Kidney (tissue), 14 donors: Measurements from ENCODE around the gene UBAC2. TPM values are rescaled to one million over a fixed set of nuclear protein-coding genes. Genes with fewer than 3 reads are reported as not detected.

Source experiments
- DNase-seq, 5 donors: peaks; one replicate each; pipeline ENCODE4 v3.0.0-alpha.2; 2013 to 2020
- FAIRE-seq: peaks from 2 replicates; lab custom pipeline; 2012; peaks lifted over from hg19 to GRCh38; lab: Jason Lieb, UNC
- H3K27ac ChIP-seq, 2 donors: one replicate each; pipeline ENCODE4 v1.7.0; 2013; ENCODE audit warnings: low read depth in 2 of 2, low read length in 2 of 2, inconsistent platforms in 1 of 2
- H3K27me3 ChIP-seq: one replicate; pipeline ENCODE4 v1.7.1; 2013; ENCODE audit warnings: low read length, inconsistent platforms; ENCODE audit not compliant: control insufficient read depth, insufficient read depth
- H3K36me3 ChIP-seq, 3 donors: one replicate each; pipeline versions ENCODE4 v1.7.0 to v1.7.1; 2013; ENCODE audit warnings: low read length in 3 of 3, control low read depth in 1 of 3, inconsistent platforms in 1 of 3; ENCODE audit not compliant: insufficient read depth in 3 of 3, control insufficient read depth in 2 of 3
- H3K4me1 ChIP-seq, 3 donors: one replicate each; pipeline versions ENCODE4 v1.7.0 to v1.7.1; 2013; ENCODE audit warnings: low read length in 3 of 3, inconsistent platforms in 1 of 3, low read depth in 1 of 3; ENCODE audit not compliant: control insufficient read depth in 2 of 3, insufficient read depth in 2 of 3
- H3K4me3 ChIP-seq, 3 donors: one replicate each; pipeline versions ENCODE4 v1.7.0 to v1.8.1; 2013; ENCODE audit warnings: low read length in 3 of 3, control low read depth in 1 of 3, inconsistent platforms in 1 of 3
- H3K9ac ChIP-seq, 3 donors: one replicate each; pipeline versions ENCODE4 v1.7.0 to v1.7.1; 2013; ENCODE audit warnings: low read length in 3 of 3, control low read depth in 1 of 3, inconsistent platforms in 1 of 3
- H3K9me3 ChIP-seq, 3 donors: one replicate each; pipeline versions ENCODE4 v1.7.0 to v1.7.1; 2013; ENCODE audit warnings: low read length in 3 of 3, control low read depth in 1 of 3, inconsistent platforms in 1 of 3; ENCODE audit not compliant: control insufficient read depth in 2 of 3, insufficient read depth in 1 of 3
- CTCF ChIP-seq: IDR thresholded peaks from 3 replicates; pipeline ENCODE4 v1.5.1; 2012; ENCODE audit warnings: mild to moderate bottlenecking, moderate library complexity, borderline replicate concordance; ENCODE audit not compliant: insufficient read depth; ENCODE audit errors: extremely low read depth
- intact Hi-C: fragments of 100-400 bp; cut with DNase I; formaldehyde crosslinking; loops from one replicate; pipeline ENCODE4 v1.11.1; 2022
- polyA plus RNA-seq: library from polyadenylated mRNA; stranded (reverse); fragments of 350-450 nt; fragmentation: Illumina TruSeq; extraction: RNeasy Lipid Tissue Mini Kit (QIAGEN cat#74804); gene quantifications from one replicate; pipeline ENCODE4 v1.2.3, GENCODE V29; 2014; ENCODE audit warnings: low read depth, low replicate concordance; ENCODE audit not compliant: insufficient read depth
- total RNA-seq: library from RNA; stranded (reverse); fragmentation: NEBNext Ultra II Directional; extraction: Animal tissue kit (Norgen Biotek cat#: 25700); gene quantifications from one replicate; pipeline ENCODE4 v1.2.1, GENCODE V29; 2021
- donor health status: control.
- donor health status: control.
- donor health status: control.
- donor health status: control.
- donor health status: control.
- donor health status: DM: yes; HTN: yes; CAD: no.
- donor health status: Normal renal cell carcinoma (clear cell type).

The UBAC2 gene
- total and polyA plus RNA-seq, 2 donors from 2014 or later: 61.8 to 77.5 TPM

DNA sequence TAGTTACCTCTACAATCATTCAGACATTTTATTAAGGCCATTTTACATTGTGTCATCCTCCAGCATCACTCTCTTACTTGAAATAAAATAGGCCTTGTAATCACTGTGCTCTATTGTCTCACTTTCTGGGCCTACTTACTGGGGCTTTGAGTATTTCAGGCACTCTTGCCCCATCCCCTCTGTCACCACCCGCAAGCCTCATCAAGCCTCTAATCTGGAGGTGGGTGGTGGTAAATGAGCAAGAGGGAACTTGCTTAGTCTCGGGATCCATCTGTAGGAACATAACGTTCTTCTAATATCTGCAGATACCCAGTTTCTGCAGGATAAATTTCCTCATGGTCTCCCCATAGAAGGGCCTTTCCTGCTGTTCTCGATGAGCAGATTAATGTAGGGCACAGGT is 77.0 kb downstream of the UBAC2 start:
- H3K4me1 ChIP-seq: peaks cover 0 to 6% (median 0%) of the 10 kb centered on the region in 3 donors
- DNase-seq (no peak), FAIRE-seq (no peak)
- intact Hi-C loops: no loop called here
- TF ChIP-seq CTCF: no peak
- no peak overlapping the region for H3K27ac ChIP-seq
- peaks cover 0 to 2% (median 1%) of the 10 kb centered on the region in 3 donors for H3K9me3 ChIP-seq
- H3K27me3 ChIP-seq: no peaks in the 10 kb centered on the region
- H3K4me3 ChIP-seq: no peak overlapping the region
- H3K9ac ChIP-seq: no peak overlapping the region
- peaks cover 0 to 2% (median 0%) of the 10 kb centered on the region in 3 donors for H3K36me3 ChIP-seq

- no peak for FAIRE-seq
- DNase-seq: no peak
- H3K27ac ChIP-seq: no peak overlapping the region
- H3K4me3 ChIP-seq: no peak overlapping the region
- H3K9me3 ChIP-seq: no peaks in the 10 kb centered on the region
- no peak overlapping the region for H3K9ac ChIP-seq
- TF ChIP-seq CTCF: no peak
- peaks cover 0 to 2% (median 0%) of the 10 kb centered on the region in 3 donors for H3K36me3 ChIP-seq
- no peaks in the 10 kb centered on the region for H3K27me3 ChIP-seq
- H3K4me1 ChIP-seq: peaks cover 0 to 6% (median 0%) of the 10 kb centered on the region in 3 donors
- intact Hi-C loops: no loop called here
Observed at GRCh38 chr13:99278200-99278599, 77.5 kb downstream of the UBAC2 start.

DNA sequence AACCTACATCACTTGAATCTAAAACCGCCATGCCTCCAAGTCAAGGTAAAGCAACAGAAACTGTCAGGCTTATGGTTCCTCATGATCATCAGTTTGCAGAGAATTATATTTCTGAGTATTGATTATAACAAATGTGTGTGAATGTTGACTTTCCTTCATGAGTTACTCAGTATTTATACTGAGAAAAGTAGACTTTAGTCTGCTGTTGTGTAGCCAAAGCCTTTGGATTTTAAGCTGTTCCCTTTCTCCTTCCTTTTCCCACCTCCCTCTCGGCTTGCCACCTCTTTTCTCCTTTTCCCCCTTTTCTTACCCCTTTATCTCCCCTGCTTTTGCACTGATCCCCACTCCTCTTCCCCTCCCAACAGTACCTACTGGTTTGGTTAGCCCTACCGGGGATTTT is 78.2 kb downstream of the UBAC2 start:
- FAIRE-seq (no peak), DNase-seq (no peak)
- intact Hi-C loops: no loop called here
- no peak overlapping the region for H3K27ac ChIP-seq
- peaks cover 0 to 6% (median 0%) of the 10 kb centered on the region in 3 donors for H3K4me1 ChIP-seq
- H3K27me3 ChIP-seq: no peaks in the 10 kb centered on the region
- no peak for TF ChIP-seq CTCF
- no peak overlapping the region for H3K9ac ChIP-seq
- H3K4me3 ChIP-seq: no peak overlapping the region
- no peaks in the 10 kb centered on the region for H3K9me3 ChIP-seq
- H3K36me3 ChIP-seq: peaks cover 0 to 2% (median 0%) of the 10 kb centered on the region in 3 donors

- peaks cover 0 to 6% (median 0%) of the 10 kb centered on the region in 3 donors for H3K4me1 ChIP-seq
- H3K27me3 ChIP-seq: no peaks in the 10 kb centered on the region
- intact Hi-C loops: no loop called here
- H3K9me3 ChIP-seq: no peaks in the 10 kb centered on the region
- no peak overlapping the region for H3K27ac ChIP-seq
- DNase-seq (no peak), FAIRE-seq (no peak)
- no peak overlapping the region for H3K4me3 ChIP-seq
- no peak for TF ChIP-seq CTCF
- H3K36me3 ChIP-seq: peaks cover 0 to 2% (median 0%) of the 10 kb centered on the region in 3 donors
- no peak overlapping the region for H3K9ac ChIP-seq
Observed at GRCh38 chr13:99279637-99280036, 79.0 kb downstream of the UBAC2 start.
